GM23338 (cell line): ENCODE results near the gene SSH3. TPM values are rescaled to one million over a fixed set of nuclear protein-coding genes. Genes with fewer than 3 reads are reported as not detected.

Source experiments
- ATAC-seq: fragments of 200-7000 bp; cut with Tn5 transposase; 3 replicates; pipeline ENCODE4 v1.9.1; 2020
- DNase-seq: peaks from one replicate; pipeline ENCODE4 v3.0.0-alpha.2; 2015; ENCODE audit warnings: low spot score
- H2AFZ ChIP-seq: fragments of 200-600 bp; sonication (generic); 2 replicates; pipeline ENCODE4 v1.8.0; 2016; ENCODE audit warnings: antibody characterized with exemption, mild to moderate bottlenecking, moderate library complexity
- H3F3A ChIP-seq: fragments of 200-600 bp; sonication (generic); replicated peaks from 2 replicates; pipeline ENCODE4 v1.8.0; 2017; ENCODE audit warnings: antibody characterized with exemption, mixed run types, low read depth
- H3K27ac ChIP-seq: fragments of 200-600 bp; sonication (generic); 2 replicates; pipeline ENCODE4 v1.6.1; 2016; ENCODE audit warnings: low read depth
- H3K27me3 ChIP-seq: fragments of 200-600 bp; sonication (generic); 2 replicates; pipeline ENCODE4 v1.8.0; 2016; ENCODE audit warnings: mild to moderate bottlenecking, mixed run types, moderate library complexity; ENCODE audit not compliant: insufficient read depth
- H3K36me3 ChIP-seq: fragments of 200-600 bp; sonication (generic); 2 replicates; pipeline ENCODE4 v1.8.0; 2016; ENCODE audit warnings: mild to moderate bottlenecking; ENCODE audit not compliant: insufficient read depth
- H3K4me1 ChIP-seq: fragments of 200-600 bp; sonication (generic); 2 replicates; pipeline ENCODE4 v1.8.0; 2016; ENCODE audit warnings: mild to moderate bottlenecking, moderate library complexity; ENCODE audit not compliant: insufficient read depth
- H3K4me2 ChIP-seq: fragments of 200-600 bp; sonication (generic); 2 replicates; pipeline ENCODE4 v1.7.1; 2017; ENCODE audit warnings: mixed run types
- H3K4me3 ChIP-seq: fragments of 200-600 bp; sonication (generic); 2 replicates; pipeline ENCODE4 v1.6.1; 2016; ENCODE audit warnings: mixed run types
- H3K79me2 ChIP-seq: fragments of 200-600 bp; sonication (generic); replicated peaks from 2 replicates; pipeline ENCODE4 v1.8.0; 2017; ENCODE audit warnings: mild to moderate bottlenecking; ENCODE audit not compliant: insufficient read depth
- H3K9me2 ChIP-seq: fragments of 200-600 bp; sonication (generic); 2 replicates; pipeline ENCODE4 v1.8.0; 2017; ENCODE audit not compliant: insufficient read depth
- H4K20me1 ChIP-seq: fragments of 200-600 bp; sonication (generic); replicated peaks from 2 replicates; pipeline ENCODE4 v1.8.0; 2017; ENCODE audit warnings: mild to moderate bottlenecking; ENCODE audit not compliant: insufficient read depth
- H3K27ac Mint-ChIP-seq: 2 replicates; pipeline ENCODE4 v1.8.0; 2020; ENCODE audit warnings: inconsistent platforms, mild to moderate bottlenecking, moderate library complexity, mixed read lengths
- H3K27me3 Mint-ChIP-seq: 3 replicates; pipeline ENCODE4 v1.8.0; 2022; ENCODE audit warnings: low read depth, mild to moderate bottlenecking, moderate library complexity, mixed read lengths, inconsistent platforms; ENCODE audit not compliant: insufficient read depth, poor library complexity
- H3K36me3 Mint-ChIP-seq: 3 replicates; pipeline ENCODE4 v1.8.0; 2021; ENCODE audit warnings: low read depth, mild to moderate bottlenecking, inconsistent platforms, moderate library complexity, mixed read lengths
- H3K4me1 Mint-ChIP-seq: 3 replicates; pipeline ENCODE4 v1.8.0; 2020; ENCODE audit warnings: mild to moderate bottlenecking, inconsistent platforms, mixed read lengths
- H3K4me3 Mint-ChIP-seq: 3 replicates; pipeline ENCODE4 v1.8.0; 2021; ENCODE audit warnings: moderate library complexity, mild to moderate bottlenecking, inconsistent platforms, mixed read lengths
- H3K9me3 Mint-ChIP-seq: 3 replicates; pipeline ENCODE4 v1.8.0; 2020; ENCODE audit warnings: moderate library complexity, mild to moderate bottlenecking, inconsistent platforms, mixed read lengths
- CTCF ChIP-seq, 2 experiments: fragments of 200-600 bp in 1 of 2; sonication (generic) in 1 of 2; conservative IDR thresholded peaks; 2 replicates each; pipeline versions ENCODE4 v1.5.1 to v1.6.1; 2016 to 2017; ENCODE audit warnings: antibody characterized with exemption in 2 of 2, low read depth in 2 of 2, mild to moderate bottlenecking in 2 of 2, moderate library complexity in 1 of 2
- EZH2 ChIP-seq: fragments of 200-600 bp; sonication (generic); IDR thresholded peaks from one replicate; pipeline ENCODE4 v1.8.0; 2017; ENCODE audit warnings: antibody characterized with exemption, mild to moderate bottlenecking, low read depth; ENCODE audit not compliant: unreplicated experiment
- EZH2phosphoT487 ChIP-seq: fragments of 200-600 bp; sonication (generic); IDR thresholded peaks from one replicate; pipeline ENCODE4 v1.8.1; 2018; ENCODE audit warnings: antibody characterized with exemption; ENCODE audit not compliant: unreplicated experiment
- JUNB ChIP-seq: IDR thresholded peaks from one replicate; pipeline ENCODE4 v1.6.1; 2016; ENCODE audit warnings: antibody characterized with exemption; ENCODE audit not compliant: unreplicated experiment
- NANOG ChIP-seq: IDR thresholded peaks from 2 replicates; pipeline ENCODE4 v1.6.1; 2016; ENCODE audit warnings: antibody characterized with exemption, borderline replicate concordance
- POLR2AphosphoS5 ChIP-seq: IDR thresholded peaks from 2 replicates; pipeline ENCODE4 v1.6.1; 2016; ENCODE audit warnings: antibody characterized with exemption, low read depth
- STAT1 ChIP-seq: IDR thresholded peaks from one replicate; pipeline ENCODE4 v1.6.1; 2016; ENCODE audit warnings: antibody characterized with exemption; ENCODE audit not compliant: unreplicated experiment
- ZNF114 ChIP-seq: fragments of 250-450 bp; sonication (Bioruptor Pico); IDR thresholded peaks from 2 replicates; pipeline ENCODE4 v1.5.0; 2020; ENCODE audit warnings: mild to moderate bottlenecking, moderate library complexity
- polyA plus RNA-seq: library from polyadenylated mRNA; unstranded; fragments of >200 nt; fragmentation: Nextera tagmentation; extraction: Ambion mirVana; gene quantifications from 2 replicates; pipeline ENCODE4 v1.2.1, GENCODE V29; 2016
- total RNA-seq: library from RNA; depleted of rRNA; stranded (reverse); fragments of >200 nt; shearing (Covaris generic); gene quantifications from 2 replicates; pipeline ENCODE4 v1.2.3, GENCODE V29; 2014
- TF ChIP-seq, protein P1 (sequence below): IDR thresholded peaks from 2 replicates; pipeline ENCODE4 v1.6.1; 2016; ENCODE audit warnings: antibody characterized with exemption
- TF ChIP-seq, protein P2 (sequence below): IDR thresholded peaks from one replicate; pipeline ENCODE4 v1.6.1; 2018; ENCODE audit warnings: antibody characterized with exemption; ENCODE audit not compliant: unreplicated experiment
- TF ChIP-seq, protein P3 (sequence below): fragments of 250-450 bp; sonication (Bioruptor Pico); IDR thresholded peaks from 2 replicates; pipeline ENCODE4 v1.5.0; 2020; ENCODE audit warnings: mild to moderate bottlenecking, moderate library complexity

Gene SSH3
- total and polyA plus RNA-seq, 2 experiments from 2014 or later, result 17.8 to 40.0 TPM

DNA sequence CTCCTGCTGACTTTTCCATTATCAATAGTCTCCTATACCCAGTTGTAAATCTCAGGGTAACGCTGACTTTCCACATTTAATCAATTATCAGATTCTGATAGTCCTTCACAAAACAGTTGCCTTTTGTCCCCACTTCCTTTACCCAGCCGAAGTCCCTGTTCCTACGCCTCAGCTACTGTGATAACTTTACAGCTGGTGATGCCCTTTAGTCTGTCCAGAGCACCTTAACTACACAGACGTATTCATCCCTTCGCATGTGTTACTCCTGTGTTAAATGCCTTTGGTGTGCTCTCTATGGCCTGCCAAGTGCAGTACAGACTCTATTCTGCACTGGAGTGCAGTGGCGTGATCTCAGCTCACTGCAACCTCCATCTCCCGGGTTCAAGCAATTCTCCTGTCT, 20.2 kb downstream of the SSH3 start (continued):
- TF ChIP-seq, protein P1, sequence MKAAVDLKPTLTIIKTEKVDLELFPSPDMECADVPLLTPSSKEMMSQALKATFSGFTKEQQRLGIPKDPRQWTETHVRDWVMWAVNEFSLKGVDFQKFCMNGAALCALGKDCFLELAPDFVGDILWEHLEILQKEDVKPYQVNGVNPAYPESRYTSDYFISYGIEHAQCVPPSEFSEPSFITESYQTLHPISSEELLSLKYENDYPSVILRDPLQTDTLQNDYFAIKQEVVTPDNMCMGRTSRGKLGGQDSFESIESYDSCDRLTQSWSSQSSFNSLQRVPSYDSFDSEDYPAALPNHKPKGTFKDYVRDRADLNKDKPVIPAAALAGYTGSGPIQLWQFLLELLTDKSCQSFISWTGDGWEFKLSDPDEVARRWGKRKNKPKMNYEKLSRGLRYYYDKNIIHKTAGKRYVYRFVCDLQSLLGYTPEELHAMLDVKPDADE, result no peak
- no peak for TF ChIP-seq ZNF114 (CRISPR knock-in tag)

- Histone ChIP-seq H3K9me2 (no peaks in the 10 kb centered on the region), H3K27me3 (no peaks in the 10 kb centered on the region), H3K36me3 (no peaks in the 10 kb centered on the region), H3K4me3 (no peak overlapping the region), H3F3A (no peaks in the 10 kb centered on the region), H2AFZ (no peak overlapping the region), H3K79me2 (no peaks in the 10 kb centered on the region), H3K27ac (no peak overlapping the region), H3K4me2 (no peak overlapping the region), H3K4me1 (no peaks in the 10 kb centered on the region), H4K20me1 (no peaks in the 10 kb centered on the region)
- Mint-ChIP-seq H3K27me3 (peaks cover 2% of the 10 kb centered on the region), H3K27ac (no peak overlapping the region), H3K4me1 (no peaks in the 10 kb centered on the region), H3K9me3 (no peaks in the 10 kb centered on the region), H3K36me3 (no peaks in the 10 kb centered on the region), H3K4me3 (no peak overlapping the region)
- ATAC-seq (no peak), DNase-seq (no peak)
- TF ChIP-seq CTCF (conservative IDR thresholded peaks at IDR 0.05; ENCODE audit: low read depth in 2 of 2) (no peak), JUNB (no peak), EZH2phosphoT487 (no peak), NANOG (no peak), STAT1 (no peak), POLR2AphosphoS5 (no peak), ZNF114 (CRISPR knock-in tag) (no peak), EZH2 (no peak)
- TF ChIP-seq, protein P2, sequence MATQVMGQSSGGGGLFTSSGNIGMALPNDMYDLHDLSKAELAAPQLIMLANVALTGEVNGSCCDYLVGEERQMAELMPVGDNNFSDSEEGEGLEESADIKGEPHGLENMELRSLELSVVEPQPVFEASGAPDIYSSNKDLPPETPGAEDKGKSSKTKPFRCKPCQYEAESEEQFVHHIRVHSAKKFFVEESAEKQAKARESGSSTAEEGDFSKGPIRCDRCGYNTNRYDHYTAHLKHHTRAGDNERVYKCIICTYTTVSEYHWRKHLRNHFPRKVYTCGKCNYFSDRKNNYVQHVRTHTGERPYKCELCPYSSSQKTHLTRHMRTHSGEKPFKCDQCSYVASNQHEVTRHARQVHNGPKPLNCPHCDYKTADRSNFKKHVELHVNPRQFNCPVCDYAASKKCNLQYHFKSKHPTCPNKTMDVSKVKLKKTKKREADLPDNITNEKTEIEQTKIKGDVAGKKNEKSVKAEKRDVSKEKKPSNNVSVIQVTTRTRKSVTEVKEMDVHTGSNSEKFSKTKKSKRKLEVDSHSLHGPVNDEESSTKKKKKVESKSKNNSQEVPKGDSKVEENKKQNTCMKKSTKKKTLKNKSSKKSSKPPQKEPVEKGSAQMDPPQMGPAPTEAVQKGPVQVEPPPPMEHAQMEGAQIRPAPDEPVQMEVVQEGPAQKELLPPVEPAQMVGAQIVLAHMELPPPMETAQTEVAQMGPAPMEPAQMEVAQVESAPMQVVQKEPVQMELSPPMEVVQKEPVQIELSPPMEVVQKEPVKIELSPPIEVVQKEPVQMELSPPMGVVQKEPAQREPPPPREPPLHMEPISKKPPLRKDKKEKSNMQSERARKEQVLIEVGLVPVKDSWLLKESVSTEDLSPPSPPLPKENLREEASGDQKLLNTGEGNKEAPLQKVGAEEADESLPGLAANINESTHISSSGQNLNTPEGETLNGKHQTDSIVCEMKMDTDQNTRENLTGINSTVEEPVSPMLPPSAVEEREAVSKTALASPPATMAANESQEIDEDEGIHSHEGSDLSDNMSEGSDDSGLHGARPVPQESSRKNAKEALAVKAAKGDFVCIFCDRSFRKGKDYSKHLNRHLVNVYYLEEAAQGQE, result no peak
- TF ChIP-seq, protein P3, sequence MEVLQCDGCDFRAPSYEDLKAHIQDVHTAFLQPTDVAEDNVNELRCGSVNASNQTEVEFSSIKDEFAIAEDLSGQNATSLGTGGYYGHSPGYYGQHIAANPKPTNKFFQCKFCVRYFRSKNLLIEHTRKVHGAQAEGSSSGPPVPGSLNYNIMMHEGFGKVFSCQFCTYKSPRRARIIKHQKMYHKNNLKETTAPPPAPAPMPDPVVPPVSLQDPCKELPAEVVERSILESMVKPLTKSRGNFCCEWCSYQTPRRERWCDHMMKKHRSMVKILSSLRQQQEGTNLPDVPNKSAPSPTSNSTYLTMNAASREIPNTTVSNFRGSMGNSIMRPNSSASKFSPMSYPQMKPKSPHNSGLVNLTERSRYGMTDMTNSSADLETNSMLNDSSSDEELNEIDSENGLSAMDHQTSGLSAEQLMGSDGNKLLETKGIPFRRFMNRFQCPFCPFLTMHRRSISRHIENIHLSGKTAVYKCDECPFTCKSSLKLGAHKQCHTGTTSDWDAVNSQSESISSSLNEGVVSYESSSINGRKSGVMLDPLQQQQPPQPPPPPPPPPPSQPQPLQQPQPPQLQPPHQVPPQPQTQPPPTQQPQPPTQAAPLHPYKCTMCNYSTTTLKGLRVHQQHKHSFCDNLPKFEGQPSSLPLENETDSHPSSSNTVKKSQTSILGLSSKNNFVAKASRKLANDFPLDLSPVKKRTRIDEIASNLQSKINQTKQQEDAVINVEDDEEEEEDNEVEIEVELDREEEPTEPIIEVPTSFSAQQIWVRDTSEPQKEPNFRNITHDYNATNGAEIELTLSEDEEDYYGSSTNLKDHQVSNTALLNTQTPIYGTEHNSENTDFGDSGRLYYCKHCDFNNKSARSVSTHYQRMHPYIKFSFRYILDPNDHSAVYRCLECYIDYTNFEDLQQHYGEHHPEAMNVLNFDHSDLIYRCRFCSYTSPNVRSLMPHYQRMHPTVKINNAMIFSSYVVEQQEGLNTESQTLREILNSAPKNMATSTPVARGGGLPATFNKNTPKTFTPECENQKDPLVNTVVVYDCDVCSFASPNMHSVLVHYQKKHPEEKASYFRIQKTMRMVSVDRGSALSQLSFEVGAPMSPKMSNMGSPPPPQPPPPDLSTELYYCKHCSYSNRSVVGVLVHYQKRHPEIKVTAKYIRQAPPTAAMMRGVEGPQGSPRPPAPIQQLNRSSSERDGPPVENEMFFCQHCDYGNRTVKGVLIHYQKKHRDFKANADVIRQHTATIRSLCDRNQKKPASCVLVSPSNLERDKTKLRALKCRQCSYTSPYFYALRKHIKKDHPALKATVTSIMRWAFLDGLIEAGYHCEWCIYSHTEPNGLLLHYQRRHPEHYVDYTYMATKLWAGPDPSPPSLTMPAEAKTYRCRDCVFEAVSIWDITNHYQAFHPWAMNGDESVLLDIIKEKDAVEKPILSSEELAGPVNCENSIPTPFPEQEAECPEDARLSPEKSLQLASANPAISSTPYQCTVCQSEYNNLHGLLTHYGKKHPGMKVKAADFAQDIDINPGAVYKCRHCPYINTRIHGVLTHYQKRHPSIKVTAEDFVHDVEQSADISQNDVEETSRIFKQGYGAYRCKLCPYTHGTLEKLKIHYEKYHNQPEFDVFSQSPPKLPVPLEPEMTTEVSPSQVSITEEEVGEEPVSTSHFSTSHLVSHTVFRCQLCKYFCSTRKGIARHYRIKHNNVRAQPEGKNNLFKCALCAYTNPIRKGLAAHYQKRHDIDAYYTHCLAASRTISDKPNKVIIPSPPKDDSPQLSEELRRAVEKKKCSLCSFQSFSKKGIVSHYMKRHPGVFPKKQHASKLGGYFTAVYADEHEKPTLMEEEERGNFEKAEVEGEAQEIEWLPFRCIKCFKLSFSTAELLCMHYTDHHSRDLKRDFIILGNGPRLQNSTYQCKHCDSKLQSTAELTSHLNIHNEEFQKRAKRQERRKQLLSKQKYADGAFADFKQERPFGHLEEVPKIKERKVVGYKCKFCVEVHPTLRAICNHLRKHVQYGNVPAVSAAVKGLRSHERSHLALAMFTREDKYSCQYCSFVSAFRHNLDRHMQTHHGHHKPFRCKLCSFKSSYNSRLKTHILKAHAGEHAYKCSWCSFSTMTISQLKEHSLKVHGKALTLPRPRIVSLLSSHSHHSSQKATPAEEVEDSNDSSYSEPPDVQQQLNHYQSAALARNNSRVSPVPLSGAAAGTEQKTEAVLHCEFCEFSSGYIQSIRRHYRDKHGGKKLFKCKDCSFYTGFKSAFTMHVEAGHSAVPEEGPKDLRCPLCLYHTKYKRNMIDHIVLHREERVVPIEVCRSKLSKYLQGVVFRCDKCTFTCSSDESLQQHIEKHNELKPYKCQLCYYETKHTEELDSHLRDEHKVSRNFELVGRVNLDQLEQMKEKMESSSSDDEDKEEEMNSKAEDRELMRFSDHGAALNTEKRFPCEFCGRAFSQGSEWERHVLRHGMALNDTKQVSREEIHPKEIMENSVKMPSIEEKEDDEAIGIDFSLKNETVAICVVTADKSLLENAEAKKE (CRISPR knock-in tag), result no peak
- TF ChIP-seq, protein P1, result no peak
Observed at GRCh38 chr11:67332081-67332691, 28.9 kb downstream of the SSH3 start.
